Measurements from ENCODE around the gene NLRP14.

DNA sequence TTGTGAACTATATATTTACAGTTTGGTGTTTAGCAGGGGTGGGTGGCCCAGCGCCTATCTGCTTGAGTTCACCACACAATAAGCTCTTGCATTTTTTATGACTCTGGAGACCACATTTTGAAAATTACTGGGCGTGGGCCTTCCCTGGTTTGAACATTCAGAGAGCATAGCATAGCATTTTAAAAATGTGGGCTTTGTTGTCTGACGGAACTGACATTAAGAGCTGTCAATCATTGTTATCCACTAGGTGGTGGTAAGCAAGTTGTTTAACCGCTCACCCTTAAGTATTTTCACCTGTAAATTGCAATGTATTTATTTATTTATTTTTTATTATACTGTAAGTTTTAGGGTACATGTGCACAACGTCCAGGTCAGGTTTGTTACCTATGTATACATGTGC lies 1.0 kb downstream of the NLRP14 start:
- TF ChIP-seq, protein P1, sequence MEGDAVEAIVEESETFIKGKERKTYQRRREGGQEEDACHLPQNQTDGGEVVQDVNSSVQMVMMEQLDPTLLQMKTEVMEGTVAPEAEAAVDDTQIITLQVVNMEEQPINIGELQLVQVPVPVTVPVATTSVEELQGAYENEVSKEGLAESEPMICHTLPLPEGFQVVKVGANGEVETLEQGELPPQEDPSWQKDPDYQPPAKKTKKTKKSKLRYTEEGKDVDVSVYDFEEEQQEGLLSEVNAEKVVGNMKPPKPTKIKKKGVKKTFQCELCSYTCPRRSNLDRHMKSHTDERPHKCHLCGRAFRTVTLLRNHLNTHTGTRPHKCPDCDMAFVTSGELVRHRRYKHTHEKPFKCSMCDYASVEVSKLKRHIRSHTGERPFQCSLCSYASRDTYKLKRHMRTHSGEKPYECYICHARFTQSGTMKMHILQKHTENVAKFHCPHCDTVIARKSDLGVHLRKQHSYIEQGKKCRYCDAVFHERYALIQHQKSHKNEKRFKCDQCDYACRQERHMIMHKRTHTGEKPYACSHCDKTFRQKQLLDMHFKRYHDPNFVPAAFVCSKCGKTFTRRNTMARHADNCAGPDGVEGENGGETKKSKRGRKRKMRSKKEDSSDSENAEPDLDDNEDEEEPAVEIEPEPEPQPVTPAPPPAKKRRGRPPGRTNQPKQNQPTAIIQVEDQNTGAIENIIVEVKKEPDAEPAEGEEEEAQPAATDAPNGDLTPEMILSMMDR (IDR thresholded peaks at IDR 0.05): no peak
- TF ChIP-seq POLR2A (IDR thresholded peaks at IDR 0.05): no peak

Measured in body of pancreas (tissue), 4 donors.